ENCODE data around the gene OPN1MW3. TPM values are rescaled to one million over a fixed set of nuclear protein-coding genes. Genes with fewer than 3 reads are reported as not detected.

Gene OPN1MW3
- total RNA-seq, 4 donors from 2014 or later, result not detected

- ATAC-seq (ENCODE audit: low FRiP score), result no peak
Measured at GRCh38 chrX:154304846-154305245, 47.5 kb downstream of the OPN1MW3 start.

GRCh38 chrX:154305541-154306205, 48.3 kb downstream of the OPN1MW3 start:
- no peak for DNase-seq (ENCODE audit: low spot score)
- TF ChIP-seq, protein P1, sequence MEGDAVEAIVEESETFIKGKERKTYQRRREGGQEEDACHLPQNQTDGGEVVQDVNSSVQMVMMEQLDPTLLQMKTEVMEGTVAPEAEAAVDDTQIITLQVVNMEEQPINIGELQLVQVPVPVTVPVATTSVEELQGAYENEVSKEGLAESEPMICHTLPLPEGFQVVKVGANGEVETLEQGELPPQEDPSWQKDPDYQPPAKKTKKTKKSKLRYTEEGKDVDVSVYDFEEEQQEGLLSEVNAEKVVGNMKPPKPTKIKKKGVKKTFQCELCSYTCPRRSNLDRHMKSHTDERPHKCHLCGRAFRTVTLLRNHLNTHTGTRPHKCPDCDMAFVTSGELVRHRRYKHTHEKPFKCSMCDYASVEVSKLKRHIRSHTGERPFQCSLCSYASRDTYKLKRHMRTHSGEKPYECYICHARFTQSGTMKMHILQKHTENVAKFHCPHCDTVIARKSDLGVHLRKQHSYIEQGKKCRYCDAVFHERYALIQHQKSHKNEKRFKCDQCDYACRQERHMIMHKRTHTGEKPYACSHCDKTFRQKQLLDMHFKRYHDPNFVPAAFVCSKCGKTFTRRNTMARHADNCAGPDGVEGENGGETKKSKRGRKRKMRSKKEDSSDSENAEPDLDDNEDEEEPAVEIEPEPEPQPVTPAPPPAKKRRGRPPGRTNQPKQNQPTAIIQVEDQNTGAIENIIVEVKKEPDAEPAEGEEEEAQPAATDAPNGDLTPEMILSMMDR (IDR thresholded peaks at IDR 0.05), result no peak
- ATAC-seq (ENCODE audit: low FRiP score), result no peak

More at GRCh38 chrX:154304846-154305245, 47.5 kb downstream of the OPN1MW3 start:
- TF ChIP-seq, protein P1 (IDR thresholded peaks at IDR 0.05), result no peak
- DNase-seq (ENCODE audit: low spot score), result no peak

DNA sequence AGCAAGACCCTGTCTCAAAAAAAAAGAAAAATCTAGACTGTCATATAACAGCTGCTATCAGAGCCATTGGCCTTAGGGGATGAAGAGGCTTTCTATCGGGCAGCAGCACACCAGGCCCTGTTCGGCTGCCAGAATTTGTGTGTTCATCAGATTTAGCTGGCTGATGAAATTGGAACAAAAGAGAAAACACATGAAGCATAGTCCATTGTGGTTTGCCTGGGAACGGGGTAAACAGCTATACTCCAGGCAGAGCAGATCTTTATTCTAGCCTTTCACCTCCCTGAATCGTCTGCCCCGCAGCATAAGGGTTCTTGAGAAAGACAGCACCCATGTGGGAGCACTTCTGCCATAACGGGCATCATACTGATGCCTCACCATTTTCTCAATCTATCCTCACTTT, 49.8 kb downstream of the OPN1MW3 start:
- TF ChIP-seq, protein P1 (IDR thresholded peaks at IDR 0.05), result no peak
- DNase-seq (ENCODE audit: low spot score) (no peak), ATAC-seq (ENCODE audit: low FRiP score) (no peak)

GRCh38 chrX:154308108-154308946, 50.9 kb downstream of the OPN1MW3 start:
- TF ChIP-seq, protein P1 (IDR thresholded peaks at IDR 0.05), result peak in 1 of 3 donors; percentile 58
- DNase-seq (ENCODE audit: low spot score), result peak; percentile 61
- peak; percentile 25 for ATAC-seq (ENCODE audit: low FRiP score)

DNA sequence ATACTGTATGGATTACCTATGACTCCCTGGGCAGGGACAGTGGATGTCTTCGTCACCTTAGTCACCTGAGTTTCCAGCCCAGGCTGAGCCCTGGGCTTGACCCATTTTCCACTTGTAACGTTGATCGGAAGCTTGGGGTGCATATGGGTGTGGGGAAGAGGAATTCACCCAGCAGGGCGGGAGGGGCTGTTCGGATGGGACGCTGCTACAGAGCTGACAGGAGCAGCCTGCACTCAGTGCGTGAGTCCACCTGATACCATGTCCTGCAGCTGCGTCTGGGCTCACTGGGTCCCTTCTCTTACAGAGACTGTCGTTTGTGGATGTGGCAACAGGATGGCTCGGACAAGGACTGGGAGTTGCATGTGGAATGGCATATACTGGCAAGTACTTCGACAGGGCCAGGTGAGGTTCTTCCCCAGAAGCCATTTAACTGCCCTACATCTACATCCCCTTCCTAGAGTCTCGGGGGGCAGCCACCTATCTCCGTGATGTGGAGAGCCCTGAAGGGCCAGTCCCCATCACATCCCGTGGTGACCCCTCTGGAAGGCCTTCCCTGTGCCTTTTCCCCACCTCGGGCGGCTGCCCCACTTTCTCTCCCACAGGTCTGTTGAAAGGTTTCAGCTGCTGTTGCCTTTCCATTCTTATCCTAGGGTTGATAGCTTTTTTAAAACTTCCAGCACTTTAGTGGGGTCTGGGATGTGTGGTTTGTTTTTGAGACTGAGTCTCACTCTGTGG, 51.8 kb downstream of the OPN1MW3 start:
- ATAC-seq (ENCODE audit: low FRiP score) (no peak), DNase-seq (ENCODE audit: low spot score) (no peak)
- TF ChIP-seq, protein P1 (IDR thresholded peaks at IDR 0.05), result no peak

DNA sequence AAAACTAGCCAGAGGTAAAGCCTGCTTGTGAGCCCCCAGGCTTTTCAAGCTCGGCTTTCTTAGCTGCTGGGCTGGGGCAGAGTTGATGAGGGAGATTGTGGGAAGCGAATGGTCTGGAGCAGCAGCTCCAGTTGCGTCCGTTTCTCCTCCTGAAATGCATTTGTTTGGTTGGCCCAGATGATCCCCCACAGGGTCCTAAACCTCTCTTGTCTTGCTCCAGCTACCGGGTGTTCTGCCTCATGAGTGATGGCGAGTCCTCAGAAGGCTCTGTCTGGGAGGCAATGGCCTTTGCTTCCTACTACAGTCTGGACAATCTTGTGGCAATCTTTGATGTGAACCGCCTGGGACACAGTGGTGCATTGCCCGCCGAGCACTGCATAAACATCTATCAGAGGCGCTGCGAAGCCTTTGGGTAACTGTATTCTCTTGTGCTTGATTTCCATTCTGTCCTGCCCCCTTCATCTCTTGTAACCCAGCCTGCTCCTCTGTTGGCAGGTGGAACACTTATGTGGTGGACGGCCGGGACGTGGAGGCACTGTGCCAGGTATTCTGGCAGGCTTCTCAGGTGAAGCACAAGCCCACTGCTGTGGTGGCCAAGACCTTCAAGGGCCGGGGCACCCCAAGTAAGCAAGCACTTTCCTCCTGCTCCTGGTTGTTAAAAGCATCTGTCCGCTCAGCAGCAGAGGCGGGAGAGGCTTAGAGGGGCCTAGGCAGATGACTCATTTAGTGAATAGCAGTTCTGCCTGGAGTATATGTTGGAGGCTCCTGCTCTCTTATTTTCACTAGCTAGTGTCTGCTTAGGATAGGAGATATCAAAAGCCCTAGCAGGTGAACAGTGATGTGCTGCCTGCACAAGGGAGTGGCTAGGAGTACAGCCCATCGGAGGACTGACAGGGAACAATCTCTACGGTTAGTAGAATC, 53.5 kb downstream of the OPN1MW3 start:
- ATAC-seq (ENCODE audit: low FRiP score) (no peak), DNase-seq (ENCODE audit: low spot score) (no peak)
- TF ChIP-seq, protein P1 (IDR thresholded peaks at IDR 0.05), result no peak
